WI38 (cell line): ENCODE data around the gene CHCHD1.

ENCODE experiments used
- H3K4me3 ChIP-seq: 2 replicates; pipeline ENCODE4 v1.5.1; 2011; ENCODE audit warnings: low read depth, mild to moderate bottlenecking, control low read depth, low read length
- CTCF ChIP-seq: IDR thresholded peaks from 2 replicates; pipeline ENCODE4 v1.5.1; 2012; ENCODE audit warnings: low read depth, mild to moderate bottlenecking, control low read depth, low read length

The CHCHD1 gene

DNA sequence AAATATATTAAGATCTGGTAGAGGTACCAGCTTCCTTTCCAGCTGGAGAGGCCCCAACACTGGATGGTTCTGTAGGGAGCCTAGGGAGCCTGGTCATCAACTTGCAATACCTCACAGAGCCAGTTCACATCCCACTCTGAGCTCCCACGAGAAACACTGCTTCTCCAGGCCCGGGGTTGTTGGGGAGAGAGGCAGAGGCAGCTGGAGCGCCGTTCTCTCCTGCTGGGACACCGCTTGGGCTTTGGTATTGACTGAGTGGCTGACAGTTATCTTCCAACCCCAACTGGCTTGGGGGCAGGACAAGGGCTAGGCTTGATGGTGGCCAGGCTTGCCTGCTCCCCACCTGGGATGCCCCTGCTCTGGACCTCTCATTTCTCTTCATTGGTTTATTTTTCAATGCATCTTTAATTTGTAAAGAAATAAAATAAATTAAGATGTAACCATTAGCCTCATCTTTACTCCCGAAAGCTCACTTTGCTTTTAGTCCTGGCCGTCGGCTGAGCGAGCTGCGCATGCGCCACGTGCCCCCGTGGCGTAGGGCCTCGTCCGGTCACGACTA, 10.0 kb upstream of the CHCHD1 start:
- H3K4me3 ChIP-seq: peak overlapping the region; percentile 78
- no peak for TF ChIP-seq CTCF

GRCh38 chr10:73772281-73773151, 9.3 kb upstream of the CHCHD1 start:
- TF ChIP-seq CTCF: no peak

GRCh38 chr10:73773152-73773879, 8.5 kb upstream of the CHCHD1 start:
- H3K4me3 ChIP-seq: peak overlapping the region; percentile 78
- no peak for TF ChIP-seq CTCF

More at GRCh38 chr10:73772281-73773151, 9.3 kb upstream of the CHCHD1 start:
- H3K4me3 ChIP-seq: peak overlapping the region; percentile 78

DNA sequence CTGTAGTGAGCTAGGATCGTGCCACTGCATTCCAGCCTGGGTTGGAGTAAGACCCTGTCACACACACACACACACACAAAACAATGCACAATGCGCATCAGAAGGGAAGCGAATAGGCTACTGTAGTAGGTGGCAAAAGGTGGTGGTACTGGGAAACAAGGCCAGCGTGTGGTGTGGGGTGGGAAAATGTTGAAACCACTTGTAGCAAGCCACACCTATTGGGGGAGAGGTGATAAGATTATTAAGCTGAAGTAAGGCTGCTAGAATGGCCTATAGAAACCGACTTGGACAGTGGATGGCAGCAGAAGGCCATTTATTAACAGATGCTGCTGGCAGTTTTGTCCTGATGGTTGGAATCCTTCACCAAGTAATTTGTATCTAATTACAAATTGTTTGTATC, 7.2 kb upstream of the CHCHD1 start:
- peak overlapping the region; percentile 78 for H3K4me3 ChIP-seq
- no peak for TF ChIP-seq CTCF

- no peak for TF ChIP-seq CTCF
- H3K4me3 ChIP-seq: no peak overlapping the region
These were observed 2.8 kb upstream of the CHCHD1 start for GRCh38 chr10:73779018-73779417.

- H3K4me3 ChIP-seq: no peak overlapping the region
- no peak for TF ChIP-seq CTCF
These were observed 2.2 kb upstream of the CHCHD1 start for GRCh38 chr10:73779539-73780197.
